ENCODE measurements around the gene RNF187.

RNF187 gene

GRCh38 chr1:228544021-228544850 lies 57.1 kb downstream of the RNF187 start:
- DNase-seq (ENCODE audit: low read depth), result no peak

- DNase-seq (ENCODE audit: low read depth), result no peak
Observed at GRCh38 chr1:228544921-228545591, 57.9 kb downstream of the RNF187 start.
